Motor neuron (in vitro differentiated cells): ENCODE results near the gene LSM10. TPM values are rescaled to one million over a fixed set of nuclear protein-coding genes. Genes with fewer than 3 reads are reported as not detected.

ENCODE experiments used
- total RNA-seq, 8 experiments: library from RNA; unstranded; fragments of 300-600 nt; gene quantifications; 2 replicates each; pipeline versions ENCODE4 v1.2.3 to v1.2.4, GENCODE V29; 2022

LSM10 gene
- total RNA-seq, 8 experiments from 2014 or later: 32.4 to 68.7 (median 40.2) TPM

Other genes with a start within 250 kb of the LSM10 start
- 100 to 1,000 TPM in 1 of 8 experiments, 10 to 100 TPM in 7; 56.1 to 121 (median 69.5) TPM for gene TRAPPC3, start 248.4 kb downstream of the LSM10 start, total RNA-seq
- gene MAP7D1, start 241.7 kb downstream of the LSM10 start, total RNA-seq: 100 to 1,000 TPM in 4 of 8 experiments, 10 to 100 TPM in 4; 50.7 to 174 (median 94.9) TPM
- gene THRAP3, start 173.5 kb downstream of the LSM10 start, total RNA-seq: 100 to 1,000 TPM in 6 of 8 experiments, 10 to 100 TPM in 2; 72.6 to 139 (median 104) TPM
- 10 to 100 TPM in 2 of 8 experiments, 1 to 10 TPM in 6; 3.7 to 14.7 (median 7.6) TPM for gene SH3D21, start 91.5 kb downstream of the LSM10 start, total RNA-seq
- gene EVA1B, start 74.3 kb downstream of the LSM10 start, total RNA-seq: 10 to 100 TPM in 7 of 8 experiments, 1 to 10 TPM in 1; 7.6 to 43.0 (median 12.6) TPM
- 10 to 100 TPM; 21.2 to 49.9 (median 30.9) TPM for gene STK40, start 12.0 kb downstream of the LSM10 start, total RNA-seq
- gene OSCP1, start 52.5 kb upstream of the LSM10 start, total RNA-seq: 10 to 100 TPM in 7 of 8 experiments, 1 to 10 TPM in 1; 7.5 to 31.1 (median 24.6) TPM
- 100 to 1,000 TPM in 3 of 8 experiments, 10 to 100 TPM in 5; 45.9 to 146 (median 86.4) TPM for gene MRPS15, start 66.5 kb upstream of the LSM10 start, total RNA-seq
- 1 to 10 TPM in 4 of 8 experiments, under 1 TPM in 3, not detected in 1; 0.05 to 6.9 (median 1.7) TPM for gene CSF3R, start 85.0 kb upstream of the LSM10 start, total RNA-seq